GM21825 (cell line): ENCODE results near the gene SGSM2.

ENCODE experiments used
- ATAC-seq: cut with Tn5 transposase; IDR thresholded peaks from one replicate; pipeline ENCODE4 v1.9.1; 2021; ENCODE audit warnings: mild to moderate bottlenecking, moderate library complexity; ENCODE audit not compliant: unreplicated experiment

Gene SGSM2

GRCh38 chr17:2384439-2385127, 47.3 kb downstream of the SGSM2 start:
- ATAC-seq = no peak

GRCh38 chr17:2385240-2386210, 48.2 kb downstream of the SGSM2 start:
- no peak for ATAC-seq

GRCh38 chr17:2386400-2387085, 49.2 kb downstream of the SGSM2 start:
- no peak for ATAC-seq

- ATAC-seq = no peak
Observed at GRCh38 chr17:2387086-2388019, 50.1 kb downstream of the SGSM2 start.

GRCh38 chr17:2388020-2388682, 50.9 kb downstream of the SGSM2 start:
- no peak for ATAC-seq

- no peak for ATAC-seq
Observed at GRCh38 chr17:2388683-2389055, 51.4 kb downstream of the SGSM2 start.

- no peak for ATAC-seq
Observed at GRCh38 chr17:2390199-2390836, 53.0 kb downstream of the SGSM2 start.

- no peak for ATAC-seq
Observed at GRCh38 chr17:2391597-2392251, 54.4 kb downstream of the SGSM2 start.

- peak; percentile 46 for ATAC-seq
Observed at GRCh38 chr17:2392252-2393173, 55.2 kb downstream of the SGSM2 start.

- peak; percentile 33 for ATAC-seq
Observed at GRCh38 chr17:2393174-2393953, 56.1 kb downstream of the SGSM2 start.

GRCh38 chr17:2393954-2394749, 56.9 kb downstream of the SGSM2 start:
- no peak for ATAC-seq

- no peak for ATAC-seq
Observed at GRCh38 chr17:2394775-2395201, 57.5 kb downstream of the SGSM2 start.

GRCh38 chr17:2395258-2396181, 58.2 kb downstream of the SGSM2 start:
- ATAC-seq = no peak

GRCh38 chr17:2396192-2396567, 58.9 kb downstream of the SGSM2 start:
- no peak for ATAC-seq

- ATAC-seq = peak; percentile 14
Observed at GRCh38 chr17:2396568-2397246, 59.4 kb downstream of the SGSM2 start.
